ENCODE measurements around the gene RIPK1. TPM values are rescaled to one million over a fixed set of nuclear protein-coding genes. Genes with fewer than 3 reads are reported as not detected.
"Not testable (repeated sequence)": the region's sequence is repeated elsewhere in the genome, so short reads cannot be mapped to it uniquely, and the experiment has no call there.

The RIPK1 gene
- total RNA-seq, 1 donor from 2014 or later, result 18.4 TPM

DNA sequence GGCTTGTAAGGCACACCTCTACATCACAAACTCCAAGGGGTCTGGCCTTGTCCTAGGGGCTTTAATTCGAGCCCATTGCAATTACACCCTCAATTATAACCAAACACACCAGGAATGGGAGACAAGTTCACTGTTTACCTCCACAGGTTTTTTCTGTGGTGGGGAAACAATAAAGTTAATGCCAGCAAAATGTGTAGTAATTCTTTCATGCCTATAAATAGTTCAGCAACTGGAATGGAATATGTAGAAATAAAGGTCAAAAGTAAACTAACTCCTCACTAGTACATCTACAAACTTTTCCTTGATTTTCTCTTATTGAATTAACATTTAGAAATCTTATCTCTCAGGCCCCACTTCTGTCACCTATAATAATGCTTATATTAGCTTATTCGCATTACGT is 27.1 kb upstream of the RIPK1 start:
- Mint-ChIP-seq H3K36me3 (no peaks in the 10 kb centered on the region), H3K4me1 (no peaks in the 10 kb centered on the region), H3K9me3 (peaks cover 1% of the 10 kb centered on the region), H3K4me3 (no peak overlapping the region), H3K27ac (no peak overlapping the region), H3K27me3 (ENCODE audit: low read depth) (no peaks in the 10 kb centered on the region)
- TF ChIP-seq, protein P1, sequence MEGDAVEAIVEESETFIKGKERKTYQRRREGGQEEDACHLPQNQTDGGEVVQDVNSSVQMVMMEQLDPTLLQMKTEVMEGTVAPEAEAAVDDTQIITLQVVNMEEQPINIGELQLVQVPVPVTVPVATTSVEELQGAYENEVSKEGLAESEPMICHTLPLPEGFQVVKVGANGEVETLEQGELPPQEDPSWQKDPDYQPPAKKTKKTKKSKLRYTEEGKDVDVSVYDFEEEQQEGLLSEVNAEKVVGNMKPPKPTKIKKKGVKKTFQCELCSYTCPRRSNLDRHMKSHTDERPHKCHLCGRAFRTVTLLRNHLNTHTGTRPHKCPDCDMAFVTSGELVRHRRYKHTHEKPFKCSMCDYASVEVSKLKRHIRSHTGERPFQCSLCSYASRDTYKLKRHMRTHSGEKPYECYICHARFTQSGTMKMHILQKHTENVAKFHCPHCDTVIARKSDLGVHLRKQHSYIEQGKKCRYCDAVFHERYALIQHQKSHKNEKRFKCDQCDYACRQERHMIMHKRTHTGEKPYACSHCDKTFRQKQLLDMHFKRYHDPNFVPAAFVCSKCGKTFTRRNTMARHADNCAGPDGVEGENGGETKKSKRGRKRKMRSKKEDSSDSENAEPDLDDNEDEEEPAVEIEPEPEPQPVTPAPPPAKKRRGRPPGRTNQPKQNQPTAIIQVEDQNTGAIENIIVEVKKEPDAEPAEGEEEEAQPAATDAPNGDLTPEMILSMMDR (IDR thresholded peaks at IDR 0.05; ENCODE audit: unreplicated experiment), result no peak
- DNase-seq (ENCODE audit: low spot score in 2 of 2, unreplicated experiment in 2 of 2), result no peak

- TF ChIP-seq, protein P1 (IDR thresholded peaks at IDR 0.05; ENCODE audit: unreplicated experiment), result no peak
- DNase-seq (ENCODE audit: low spot score in 2 of 2, unreplicated experiment in 2 of 2), result no peak
- Mint-ChIP-seq H3K27me3 (ENCODE audit: low read depth) (no peaks in the 10 kb centered on the region), H3K27ac (peak overlapping the region; percentile 28), H3K36me3 (no peaks in the 10 kb centered on the region), H3K9me3 (no peaks in the 10 kb centered on the region), H3K4me1 (no peaks in the 10 kb centered on the region), H3K4me3 (no peak overlapping the region)
Observed at GRCh38 chr6:3041606-3042005, 26.7 kb upstream of the RIPK1 start.

GRCh38 chr6:3045369-3045768 is 22.9 kb upstream of the RIPK1 start:
- Mint-ChIP-seq H3K36me3 (no peaks in the 10 kb centered on the region), H3K27me3 (ENCODE audit: low read depth) (peaks cover 7% of the 10 kb centered on the region), H3K27ac (no peak overlapping the region), H3K9me3 (no peaks in the 10 kb centered on the region), H3K4me3 (no peak overlapping the region), H3K4me1 (no peaks in the 10 kb centered on the region)
- TF ChIP-seq, protein P1 (IDR thresholded peaks at IDR 0.05; ENCODE audit: unreplicated experiment), result no peak
- no peak for DNase-seq (ENCODE audit: low spot score in 2 of 2, unreplicated experiment in 2 of 2)

DNA sequence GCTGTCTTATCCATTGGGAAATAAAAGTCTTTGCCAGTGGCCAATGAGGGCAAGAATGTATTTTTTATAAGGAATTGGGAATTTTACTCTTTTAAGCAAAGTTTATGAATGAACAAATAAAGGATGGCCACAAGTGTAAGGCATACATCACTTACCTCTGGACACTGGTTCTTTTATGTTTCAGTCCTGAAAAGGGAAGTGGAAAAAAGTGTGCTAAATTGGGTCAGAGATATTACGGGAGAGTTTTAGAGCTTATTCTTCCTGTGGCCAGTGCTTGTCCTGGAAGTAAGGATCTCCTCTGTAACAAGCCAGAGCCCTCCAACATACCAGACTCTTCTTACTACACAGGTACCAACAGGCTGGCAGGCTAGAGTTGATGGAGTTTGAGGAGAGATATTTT is 22.5 kb upstream of the RIPK1 start:
- no peaks in the 10 kb centered on the region for H3K4me1 Mint-ChIP-seq
- TF ChIP-seq, protein P1 (IDR thresholded peaks at IDR 0.05; ENCODE audit: unreplicated experiment), result no peak
- H3K36me3 Mint-ChIP-seq, result no peaks in the 10 kb centered on the region
- DNase-seq (ENCODE audit: low spot score in 2 of 2, unreplicated experiment in 2 of 2), result no peak
- H3K9me3 Mint-ChIP-seq, result no peaks in the 10 kb centered on the region
- no peak overlapping the region for H3K27ac Mint-ChIP-seq
- H3K4me3 Mint-ChIP-seq, result no peak overlapping the region
- H3K27me3 Mint-ChIP-seq (ENCODE audit: low read depth), result peaks cover 7% of the 10 kb centered on the region

GRCh38 chr6:3046295-3046694 is 22.0 kb upstream of the RIPK1 start:
- Mint-ChIP-seq H3K36me3 (no peaks in the 10 kb centered on the region), H3K27me3 (ENCODE audit: low read depth) (peaks cover 10% of the 10 kb centered on the region), H3K27ac (no peak overlapping the region), H3K4me1 (no peaks in the 10 kb centered on the region), H3K4me3 (no peak overlapping the region), H3K9me3 (no peaks in the 10 kb centered on the region)
- TF ChIP-seq, protein P1 (IDR thresholded peaks at IDR 0.05; ENCODE audit: unreplicated experiment), result no peak
- DNase-seq (ENCODE audit: low spot score in 2 of 2, unreplicated experiment in 2 of 2), result no peak

GRCh38 chr6:3048009-3048408 is 20.3 kb upstream of the RIPK1 start:
- not testable (repeated sequence) for H3K9me3 Mint-ChIP-seq; DNase-seq (ENCODE audit: low spot score in 2 of 2, unreplicated experiment in 2 of 2); H3K27me3 Mint-ChIP-seq (ENCODE audit: low read depth); H3K36me3 Mint-ChIP-seq; H3K4me1 Mint-ChIP-seq; H3K4me3 Mint-ChIP-seq; H3K27ac Mint-ChIP-seq
